ENCODE data around the gene PLEKHG5.
A peak's percentile ranks its signal among the peaks of the same experiment; 100 is the strongest.

PLEKHG5 gene, protein sequence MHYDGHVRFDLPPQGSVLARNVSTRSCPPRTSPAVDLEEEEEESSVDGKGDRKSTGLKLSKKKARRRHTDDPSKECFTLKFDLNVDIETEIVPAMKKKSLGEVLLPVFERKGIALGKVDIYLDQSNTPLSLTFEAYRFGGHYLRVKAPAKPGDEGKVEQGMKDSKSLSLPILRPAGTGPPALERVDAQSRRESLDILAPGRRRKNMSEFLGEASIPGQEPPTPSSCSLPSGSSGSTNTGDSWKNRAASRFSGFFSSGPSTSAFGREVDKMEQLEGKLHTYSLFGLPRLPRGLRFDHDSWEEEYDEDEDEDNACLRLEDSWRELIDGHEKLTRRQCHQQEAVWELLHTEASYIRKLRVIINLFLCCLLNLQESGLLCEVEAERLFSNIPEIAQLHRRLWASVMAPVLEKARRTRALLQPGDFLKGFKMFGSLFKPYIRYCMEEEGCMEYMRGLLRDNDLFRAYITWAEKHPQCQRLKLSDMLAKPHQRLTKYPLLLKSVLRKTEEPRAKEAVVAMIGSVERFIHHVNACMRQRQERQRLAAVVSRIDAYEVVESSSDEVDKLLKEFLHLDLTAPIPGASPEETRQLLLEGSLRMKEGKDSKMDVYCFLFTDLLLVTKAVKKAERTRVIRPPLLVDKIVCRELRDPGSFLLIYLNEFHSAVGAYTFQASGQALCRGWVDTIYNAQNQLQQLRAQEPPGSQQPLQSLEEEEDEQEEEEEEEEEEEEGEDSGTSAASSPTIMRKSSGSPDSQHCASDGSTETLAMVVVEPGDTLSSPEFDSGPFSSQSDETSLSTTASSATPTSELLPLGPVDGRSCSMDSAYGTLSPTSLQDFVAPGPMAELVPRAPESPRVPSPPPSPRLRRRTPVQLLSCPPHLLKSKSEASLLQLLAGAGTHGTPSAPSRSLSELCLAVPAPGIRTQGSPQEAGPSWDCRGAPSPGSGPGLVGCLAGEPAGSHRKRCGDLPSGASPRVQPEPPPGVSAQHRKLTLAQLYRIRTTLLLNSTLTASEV

DNA sequence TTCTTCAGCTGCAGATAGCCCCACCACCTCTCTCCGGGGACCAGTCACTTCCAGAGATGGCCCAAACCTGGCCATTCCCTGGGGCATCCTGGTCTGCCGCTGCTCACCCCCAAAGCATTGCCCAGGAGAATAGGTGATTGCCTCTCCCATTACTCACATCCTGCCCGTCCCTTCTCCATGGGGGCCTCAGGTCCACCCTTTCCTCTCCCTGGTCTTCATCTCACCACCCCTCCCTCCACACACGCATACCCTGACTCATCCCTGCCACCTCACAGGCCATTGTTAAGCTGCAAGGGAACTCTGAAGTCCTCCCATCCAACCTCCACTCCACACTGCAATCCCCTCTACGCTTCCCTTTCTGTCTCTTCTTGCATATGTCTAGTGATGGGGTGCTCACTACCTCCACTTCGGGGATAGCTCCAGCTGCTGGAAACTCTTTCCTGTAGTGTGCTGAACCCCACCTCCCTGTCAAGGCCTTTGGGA is at the start of gene PLEKHG5:
Gene PLEKHG5, minus strand, starts transcription at position 188 of the 483 bp plus-strand sequence. CDS start 14,096 bp downstream, outside the sequence.
- DNase-seq (ENCODE audit: extremely low read depth, insufficient read length) = no peak
- Histone ChIP-seq H3K27me3 (replicated peaks; ENCODE audit: control insufficient read depth, insufficient read depth, low read length) (no peaks in the 10 kb centered on the region; the same call in 1 of the 2 replicates), H3K4me3 (replicated peaks; ENCODE audit: low read depth, low read length) (peak within 1 kb of the TSS; percentile 80), H3K36me3 (ENCODE audit: control insufficient read depth, insufficient read depth, low read length) (no peaks in the 10 kb centered on the region)
- TF ChIP-seq, protein P1, sequence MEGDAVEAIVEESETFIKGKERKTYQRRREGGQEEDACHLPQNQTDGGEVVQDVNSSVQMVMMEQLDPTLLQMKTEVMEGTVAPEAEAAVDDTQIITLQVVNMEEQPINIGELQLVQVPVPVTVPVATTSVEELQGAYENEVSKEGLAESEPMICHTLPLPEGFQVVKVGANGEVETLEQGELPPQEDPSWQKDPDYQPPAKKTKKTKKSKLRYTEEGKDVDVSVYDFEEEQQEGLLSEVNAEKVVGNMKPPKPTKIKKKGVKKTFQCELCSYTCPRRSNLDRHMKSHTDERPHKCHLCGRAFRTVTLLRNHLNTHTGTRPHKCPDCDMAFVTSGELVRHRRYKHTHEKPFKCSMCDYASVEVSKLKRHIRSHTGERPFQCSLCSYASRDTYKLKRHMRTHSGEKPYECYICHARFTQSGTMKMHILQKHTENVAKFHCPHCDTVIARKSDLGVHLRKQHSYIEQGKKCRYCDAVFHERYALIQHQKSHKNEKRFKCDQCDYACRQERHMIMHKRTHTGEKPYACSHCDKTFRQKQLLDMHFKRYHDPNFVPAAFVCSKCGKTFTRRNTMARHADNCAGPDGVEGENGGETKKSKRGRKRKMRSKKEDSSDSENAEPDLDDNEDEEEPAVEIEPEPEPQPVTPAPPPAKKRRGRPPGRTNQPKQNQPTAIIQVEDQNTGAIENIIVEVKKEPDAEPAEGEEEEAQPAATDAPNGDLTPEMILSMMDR (IDR thresholded peaks at IDR 0.05; ENCODE audit: insufficient read depth, low read length, poor library complexity, severe bottlenecking) = no peak

DNA sequence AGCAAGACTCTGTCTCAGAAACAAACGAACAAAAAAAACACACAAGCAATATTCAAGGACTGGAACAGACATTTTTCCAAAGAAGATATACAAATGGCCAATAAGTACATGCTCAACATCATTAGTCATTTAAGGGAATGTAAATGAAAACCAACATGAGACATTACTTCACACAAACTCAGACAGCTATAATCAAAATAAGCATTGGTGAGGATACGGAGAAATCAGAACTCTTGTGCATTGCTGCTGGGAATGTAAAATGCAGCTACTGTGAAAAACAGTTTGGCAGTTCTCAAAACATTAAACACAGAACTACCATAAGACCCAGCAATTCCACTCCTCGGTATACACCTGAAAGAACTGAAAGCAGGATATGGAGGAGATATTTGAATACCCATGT is 47.5 kb upstream of the PLEKHG5 start:
- H3K4me3 ChIP-seq (replicated peaks; ENCODE audit: low read depth, low read length) = no peak overlapping the region
- no peaks in the 10 kb centered on the region for H3K27me3 ChIP-seq (replicated peaks; ENCODE audit: control insufficient read depth, insufficient read depth, low read length)
- TF ChIP-seq, protein P1 (IDR thresholded peaks at IDR 0.05; ENCODE audit: insufficient read depth, low read length, poor library complexity, severe bottlenecking) = no peak
- peaks cover 4% of the 10 kb centered on the region for H3K36me3 ChIP-seq (ENCODE audit: control insufficient read depth, insufficient read depth, low read length)
- no peak for DNase-seq (ENCODE audit: extremely low read depth, insufficient read length)

DNA sequence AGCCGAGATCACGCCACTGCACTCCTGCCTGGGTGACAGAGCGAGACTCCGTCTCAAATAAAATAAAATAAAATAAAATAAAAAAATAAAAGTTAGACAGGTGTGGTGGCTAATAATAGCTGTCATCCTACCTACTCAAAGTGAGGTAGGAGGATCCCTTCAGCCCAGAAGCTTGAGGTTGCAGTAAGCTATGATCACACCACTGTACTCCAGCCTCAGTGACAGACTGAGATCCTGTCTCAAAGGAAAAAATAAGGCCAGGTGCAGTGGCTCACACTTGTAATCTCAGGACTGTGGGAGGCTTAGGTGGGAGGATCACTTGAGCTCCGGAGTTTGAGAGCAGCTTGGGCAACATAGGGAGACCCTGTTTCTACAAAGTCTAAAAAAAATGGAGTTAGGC is 44.8 kb upstream of the PLEKHG5 start:
- DNase-seq (ENCODE audit: extremely low read depth, insufficient read length) = no peak
- TF ChIP-seq, protein P1 (IDR thresholded peaks at IDR 0.05; ENCODE audit: insufficient read depth, low read length, poor library complexity, severe bottlenecking) = no peak
- peaks cover 11% of the 10 kb centered on the region for H3K36me3 ChIP-seq (ENCODE audit: control insufficient read depth, insufficient read depth, low read length)
- H3K27me3 ChIP-seq (replicated peaks; ENCODE audit: control insufficient read depth, insufficient read depth, low read length) = no peaks in the 10 kb centered on the region
- no peak overlapping the region for H3K4me3 ChIP-seq (replicated peaks; ENCODE audit: low read depth, low read length)

DNA sequence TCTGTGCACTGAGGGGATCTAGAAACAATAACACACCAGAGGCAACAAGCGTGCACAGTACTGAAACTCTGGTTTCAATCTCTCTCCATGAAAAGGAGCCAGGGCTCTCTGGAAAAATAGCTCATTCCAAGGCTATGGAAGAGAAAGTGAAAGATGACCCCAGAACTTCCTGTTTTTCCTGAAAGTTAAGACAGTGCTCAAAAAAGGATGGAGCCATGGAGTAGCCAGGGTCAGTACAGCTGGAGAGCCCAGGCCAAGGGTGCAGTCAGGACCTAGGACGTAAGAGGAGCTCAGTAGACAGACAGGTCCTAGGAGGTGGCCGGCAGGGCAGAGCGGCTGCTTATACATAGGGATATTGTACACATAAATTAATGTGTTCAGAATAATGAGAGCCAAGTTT is 43.7 kb upstream of the PLEKHG5 start:
- TF ChIP-seq, protein P1 (IDR thresholded peaks at IDR 0.05; ENCODE audit: insufficient read depth, low read length, poor library complexity, severe bottlenecking) = no peak
- H3K36me3 ChIP-seq (ENCODE audit: control insufficient read depth, insufficient read depth, low read length) = peaks cover 14% of the 10 kb centered on the region
- DNase-seq (ENCODE audit: extremely low read depth, insufficient read length) = no peak

DNA sequence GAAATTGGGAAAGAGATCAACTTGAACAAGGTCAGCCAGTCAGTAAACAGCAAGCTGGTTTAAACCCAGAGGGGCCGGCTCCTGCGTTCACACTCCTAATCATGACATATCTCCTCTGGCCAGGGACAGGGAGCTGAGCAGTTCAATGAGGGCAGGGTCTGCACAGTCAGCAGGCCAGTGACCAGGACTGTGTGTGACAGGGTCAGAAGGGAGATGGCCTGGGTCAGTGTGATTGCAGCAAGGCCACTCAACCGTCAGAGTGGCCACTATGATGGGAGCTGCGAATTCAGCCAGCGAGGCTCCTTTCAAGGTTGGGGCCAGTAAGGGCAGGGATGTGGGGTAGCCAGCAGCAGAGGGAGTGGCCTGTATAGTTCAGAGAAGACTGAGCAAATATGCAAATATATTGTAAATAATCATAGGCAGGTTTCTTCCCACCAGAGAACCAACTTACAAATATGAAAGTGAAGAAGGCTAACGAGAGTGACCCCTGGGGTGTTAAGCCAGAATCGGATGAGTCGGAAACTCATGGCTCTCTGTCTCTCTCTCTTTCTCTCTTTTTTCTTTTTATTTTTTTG is 42.9 kb upstream of the PLEKHG5 start:
- Histone ChIP-seq H3K27me3 (replicated peaks; ENCODE audit: control insufficient read depth, insufficient read depth, low read length) (no peaks in the 10 kb centered on the region), H3K36me3 (ENCODE audit: control insufficient read depth, insufficient read depth, low read length) (peaks cover 14% of the 10 kb centered on the region)

More for the DNA sequence above, 43.7 kb upstream of the PLEKHG5 start:
- no peaks in the 10 kb centered on the region for H3K27me3 ChIP-seq (replicated peaks; ENCODE audit: control insufficient read depth, insufficient read depth, low read length)
- H3K4me3 ChIP-seq (replicated peaks; ENCODE audit: low read depth, low read length) = no peak overlapping the region

More for the DNA sequence above, 42.9 kb upstream of the PLEKHG5 start:
- H3K4me3 ChIP-seq (replicated peaks; ENCODE audit: low read depth, low read length) = no peak overlapping the region
- TF ChIP-seq, protein P1 (IDR thresholded peaks at IDR 0.05; ENCODE audit: insufficient read depth, low read length, poor library complexity, severe bottlenecking) = no peak
- no peak for DNase-seq (ENCODE audit: extremely low read depth, insufficient read length)

Measured in GM06990 (cell line).